Amniotic stem cell (primary cell): Measurements from ENCODE around the gene FARP2.
"Not testable (repeated sequence)": the region's sequence is repeated elsewhere in the genome, so short reads cannot be mapped to it uniquely, and the experiment has no call there.

ENCODE experiments used
- DNase-seq: peaks from one replicate; lab custom pipeline; 2025; lab: John Stamatoyannopoulos, UW

FARP2 gene, protein sequence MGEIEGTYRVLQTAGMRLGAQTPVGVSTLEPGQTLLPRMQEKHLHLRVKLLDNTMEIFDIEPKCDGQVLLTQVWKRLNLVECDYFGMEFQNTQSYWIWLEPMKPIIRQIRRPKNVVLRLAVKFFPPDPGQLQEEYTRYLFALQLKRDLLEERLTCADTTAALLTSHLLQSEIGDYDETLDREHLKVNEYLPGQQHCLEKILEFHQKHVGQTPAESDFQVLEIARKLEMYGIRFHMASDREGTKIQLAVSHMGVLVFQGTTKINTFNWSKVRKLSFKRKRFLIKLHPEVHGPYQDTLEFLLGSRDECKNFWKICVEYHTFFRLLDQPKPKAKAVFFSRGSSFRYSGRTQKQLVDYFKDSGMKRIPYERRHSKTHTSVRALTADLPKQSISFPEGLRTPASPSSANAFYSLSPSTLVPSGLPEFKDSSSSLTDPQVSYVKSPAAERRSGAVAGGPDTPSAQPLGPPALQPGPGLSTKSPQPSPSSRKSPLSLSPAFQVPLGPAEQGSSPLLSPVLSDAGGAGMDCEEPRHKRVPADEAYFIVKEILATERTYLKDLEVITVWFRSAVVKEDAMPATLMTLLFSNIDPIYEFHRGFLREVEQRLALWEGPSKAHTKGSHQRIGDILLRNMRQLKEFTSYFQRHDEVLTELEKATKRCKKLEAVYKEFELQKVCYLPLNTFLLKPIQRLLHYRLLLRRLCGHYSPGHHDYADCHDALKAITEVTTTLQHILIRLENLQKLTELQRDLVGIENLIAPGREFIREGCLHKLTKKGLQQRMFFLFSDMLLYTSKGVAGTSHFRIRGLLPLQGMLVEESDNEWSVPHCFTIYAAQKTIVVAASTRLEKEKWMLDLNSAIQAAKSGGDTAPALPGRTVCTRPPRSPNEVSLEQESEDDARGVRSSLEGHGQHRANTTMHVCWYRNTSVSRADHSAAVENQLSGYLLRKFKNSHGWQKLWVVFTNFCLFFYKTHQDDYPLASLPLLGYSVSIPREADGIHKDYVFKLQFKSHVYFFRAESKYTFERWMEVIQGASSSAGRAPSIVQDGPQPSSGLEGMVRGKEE

GRCh38 chr2:241355983-241356870 is at the start of gene FARP2:
FARP2 (plus strand) TSS chr2:241356285; CDS start chr2:241373108, 16,823 bp downstream.
- peak; percentile 94 for DNase-seq

DNA sequence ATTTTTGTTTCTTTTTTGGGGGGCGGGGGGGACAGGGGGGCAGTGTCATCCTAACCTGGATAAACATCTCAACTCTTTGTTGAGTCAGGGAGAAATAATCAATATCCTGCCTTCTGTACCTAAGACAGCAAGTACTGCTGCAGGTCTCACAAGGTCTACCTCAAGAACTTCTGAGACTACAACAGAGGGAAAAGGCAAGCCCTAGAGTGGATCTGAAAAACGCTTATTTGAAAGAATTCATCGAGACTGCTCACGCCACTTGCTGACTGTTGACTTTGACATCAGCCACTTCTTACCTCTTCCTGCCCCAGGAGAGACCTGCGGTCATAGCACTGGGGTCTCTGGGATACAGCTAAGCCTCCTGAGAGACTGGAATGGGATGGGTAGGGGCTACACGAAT is 49.0 kb upstream of the FARP2 start:
- no peak for DNase-seq

- DNase-seq, result no peak
Observed at GRCh38 chr2:241308267-241308666, 47.8 kb upstream of the FARP2 start.

DNA sequence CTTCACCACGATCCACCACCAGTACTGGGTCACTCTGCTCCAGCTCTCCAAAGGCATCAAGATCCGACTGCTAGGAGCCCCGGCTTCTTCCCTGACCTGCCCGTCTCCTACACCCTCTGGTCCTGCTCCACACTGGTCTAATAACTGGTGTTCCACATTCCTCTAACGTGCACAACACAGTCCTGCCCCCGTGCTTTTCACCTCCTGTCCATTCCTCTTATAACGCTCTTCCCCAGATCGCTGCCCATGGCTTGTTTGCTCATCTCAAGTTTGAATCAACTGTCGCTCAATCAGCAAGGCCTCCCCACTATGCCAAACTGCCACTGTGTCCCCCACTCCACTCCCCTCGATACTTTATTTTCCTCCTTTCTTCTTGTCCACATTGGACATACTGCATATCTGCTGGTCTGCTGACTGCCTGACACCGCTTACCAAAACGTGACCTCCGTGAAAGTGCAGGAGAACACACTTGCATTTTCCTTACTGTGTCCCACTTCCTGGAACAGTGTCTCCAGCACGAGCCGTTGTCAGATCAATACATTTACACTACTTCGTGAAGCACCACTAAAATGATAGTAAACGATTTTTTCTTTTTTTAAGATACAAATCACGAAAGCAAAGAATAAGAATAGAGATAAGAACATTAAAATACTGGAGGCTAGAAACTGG is 47.1 kb upstream of the FARP2 start:
- DNase-seq, result no peak

GRCh38 chr2:241309684-241310117 is 46.4 kb upstream of the FARP2 start:
- no peak for DNase-seq

DNA sequence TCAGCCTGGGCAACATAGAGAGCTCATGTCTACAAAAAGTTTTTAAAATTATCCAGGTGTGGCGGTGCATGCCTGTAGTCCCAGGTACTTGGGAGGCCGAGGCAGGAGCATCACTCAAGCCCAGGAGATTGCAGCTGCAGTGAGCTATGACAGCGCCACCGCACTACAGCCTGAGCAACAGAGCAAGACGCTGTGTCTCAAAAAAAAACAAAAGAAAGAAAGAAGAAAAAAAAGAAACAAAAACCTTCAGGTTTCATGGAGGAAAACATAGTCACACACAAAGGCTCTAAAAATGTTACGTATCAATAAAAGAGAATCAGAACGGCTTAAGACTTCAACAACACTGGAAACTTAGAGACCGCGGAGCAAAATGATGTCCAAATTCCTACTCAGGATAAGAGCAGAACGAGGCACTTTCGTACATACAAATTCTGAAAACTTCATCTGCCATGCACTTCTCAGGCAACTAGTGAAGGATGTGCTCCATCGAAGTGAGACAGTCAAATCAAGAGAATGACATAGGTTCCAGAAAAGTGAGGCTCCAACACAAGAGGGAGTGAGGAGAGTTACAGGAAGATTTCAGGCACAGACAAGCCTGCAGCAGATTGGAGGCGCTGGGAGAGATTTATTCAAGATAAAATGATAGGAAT is 45.0 kb upstream of the FARP2 start:
- DNase-seq, result no peak

DNA sequence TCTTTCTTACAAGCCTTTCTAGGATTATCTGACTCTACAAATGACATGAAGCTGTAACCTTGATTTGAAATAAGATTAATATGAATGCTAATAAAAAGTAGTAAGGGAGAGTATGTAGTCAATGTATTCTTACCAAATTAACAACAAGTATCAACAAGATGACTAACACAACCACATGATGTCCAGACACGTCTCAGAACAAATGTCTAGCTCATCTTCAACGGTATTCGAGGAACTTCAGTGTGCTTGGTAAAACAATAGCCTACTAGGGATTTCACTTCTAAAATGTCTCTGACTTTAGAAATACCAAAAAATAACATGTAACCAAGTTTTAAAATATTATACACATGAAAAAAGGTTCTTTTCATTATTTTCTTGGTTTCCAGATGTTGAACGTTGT is 44.0 kb upstream of the FARP2 start:
- DNase-seq, result no peak

DNA sequence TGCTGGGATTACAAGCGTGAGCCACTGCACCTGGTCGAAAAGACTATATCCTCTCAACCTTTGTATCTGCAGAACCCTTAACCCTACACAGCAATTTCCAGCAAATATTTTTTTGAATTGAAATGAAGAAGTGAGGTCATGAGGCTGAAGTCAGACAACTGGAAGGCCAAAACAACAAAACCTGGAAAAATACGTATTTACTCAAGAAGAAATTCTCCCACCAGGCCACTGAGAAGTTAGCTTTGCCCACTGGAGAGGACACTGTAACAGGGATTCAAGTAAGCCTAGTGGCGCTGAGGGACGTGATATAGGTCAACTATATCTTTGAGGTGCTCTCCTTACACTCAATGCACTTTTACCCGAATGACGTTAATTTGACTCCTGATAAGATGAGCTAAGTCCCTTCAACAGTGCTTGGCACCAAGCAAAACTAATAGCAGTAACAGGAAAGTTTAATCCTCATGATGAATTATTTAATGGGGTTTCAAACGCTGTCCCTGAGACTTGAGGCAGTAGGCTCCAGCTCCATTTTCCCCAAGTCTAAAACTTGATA is 42.5 kb upstream of the FARP2 start:
- DNase-seq, result no peak

DNA sequence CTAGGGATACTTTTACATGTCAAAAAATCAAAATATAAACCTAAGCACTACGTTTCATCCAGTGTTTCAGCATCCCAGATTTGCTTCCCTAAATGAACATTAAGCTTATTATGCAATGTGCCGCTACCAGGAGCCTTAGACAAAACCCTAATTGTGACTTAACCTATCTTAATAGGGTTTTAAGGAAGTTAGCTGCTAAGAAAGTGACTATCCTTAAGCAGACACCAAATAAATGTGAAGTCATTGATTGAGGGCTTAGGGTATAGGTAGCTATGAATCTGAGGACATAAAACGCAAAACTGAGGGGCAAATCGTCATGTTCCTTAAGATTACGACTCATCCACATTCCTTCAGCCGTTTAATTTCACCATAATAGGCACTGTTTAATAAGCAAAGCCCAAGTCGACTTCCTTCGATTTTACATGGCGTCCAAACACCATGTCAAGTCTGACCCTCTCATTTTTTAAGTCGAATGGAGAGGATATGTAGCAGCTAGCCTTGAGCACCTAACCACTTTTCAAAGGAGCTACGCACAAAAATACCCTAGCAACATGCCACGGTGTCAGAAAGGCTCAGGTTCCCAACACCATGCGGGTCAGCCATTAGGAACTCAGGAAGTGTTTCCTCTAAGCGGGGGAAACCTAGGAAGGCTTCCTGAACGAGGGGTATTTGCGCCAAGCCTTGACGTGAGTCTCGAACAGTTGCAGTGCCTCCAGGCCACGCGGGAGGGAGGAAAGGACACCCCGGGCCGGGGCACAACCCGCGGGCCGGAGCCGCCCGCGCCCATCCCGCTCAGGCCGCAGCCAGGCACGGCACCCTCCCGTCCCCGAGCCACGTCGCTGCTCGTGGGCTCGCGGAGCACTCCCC is 41.6 kb upstream of the FARP2 start:
- DNase-seq, result peak; percentile 26

DNA sequence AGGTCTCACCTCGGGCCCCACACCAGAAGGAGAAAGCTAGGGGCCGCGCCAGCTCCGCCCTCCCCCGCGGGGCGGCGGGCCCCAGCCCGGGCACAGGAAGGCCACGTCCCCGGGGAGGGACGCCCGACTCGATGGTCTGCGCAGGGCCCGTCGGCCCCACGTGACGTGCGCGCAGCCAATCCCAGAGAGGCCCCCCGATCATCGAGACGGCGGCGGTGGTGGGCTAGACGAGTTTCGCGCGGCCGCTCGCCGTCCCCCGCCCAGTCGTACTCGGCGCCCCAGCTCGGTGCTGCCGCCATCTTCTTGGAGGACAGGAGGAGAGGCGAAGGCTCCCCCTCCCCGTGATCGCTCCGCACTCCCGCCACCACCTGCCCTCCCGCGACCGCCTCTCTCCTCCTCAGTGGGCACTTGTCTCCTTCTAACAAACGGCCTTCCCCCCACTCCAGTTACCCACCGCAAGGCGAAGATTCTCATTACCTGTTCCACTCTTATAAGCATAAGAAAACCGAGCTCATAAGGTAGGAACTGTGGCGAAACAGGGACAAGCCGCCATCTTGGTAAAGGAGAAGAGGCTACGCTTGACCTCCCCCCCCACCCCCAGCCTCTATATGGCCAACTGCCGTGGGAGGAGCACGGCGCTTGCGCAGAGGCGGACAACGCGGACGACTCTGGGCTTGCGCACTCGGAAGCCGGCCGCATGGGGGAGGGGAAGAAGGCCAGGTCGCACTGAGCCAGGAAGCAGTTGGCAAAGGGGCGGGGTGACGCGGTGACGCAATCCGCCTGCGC is 40.8 kb upstream of the FARP2 start, which contains the start of gene HDLBP:
Gene HDLBP (minus strand): TSS at position 580 of the 786 bp plus-strand sequence. CDS start 48,803 bp downstream, outside the sequence.
- peak; percentile 96 for DNase-seq

- DNase-seq, result peak; percentile 6
Observed at GRCh38 chr2:241315879-241316631, 40.0 kb upstream of the FARP2 start, which contains the start of gene SEPTIN2. SEPTIN2 (plus strand) TSS chr2:241315925; CDS start chr2:241324233, 8,308 bp downstream.

DNA sequence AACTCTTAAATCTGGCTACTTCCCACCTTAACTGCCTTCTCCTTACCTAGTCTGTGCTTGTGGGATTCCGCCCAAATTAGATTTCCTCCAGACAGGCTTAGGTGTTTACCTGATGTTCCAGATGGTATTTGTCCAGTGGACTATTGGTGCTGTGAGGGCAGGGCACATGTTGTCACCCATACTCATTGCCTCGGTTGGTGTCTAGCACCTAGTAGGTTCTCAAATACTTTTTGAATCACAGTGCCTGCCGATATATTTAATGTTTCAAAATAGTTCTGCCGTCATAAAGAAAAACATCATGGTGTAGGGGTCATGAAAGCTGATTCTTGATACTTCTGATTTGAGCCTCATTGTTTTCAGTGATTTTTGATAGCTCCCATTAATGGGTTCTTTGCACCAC is 39.3 kb upstream of the FARP2 start:
- no peak for DNase-seq

GRCh38 chr2:241317391-241317790 is 38.7 kb upstream of the FARP2 start:
- DNase-seq, result no peak

DNA sequence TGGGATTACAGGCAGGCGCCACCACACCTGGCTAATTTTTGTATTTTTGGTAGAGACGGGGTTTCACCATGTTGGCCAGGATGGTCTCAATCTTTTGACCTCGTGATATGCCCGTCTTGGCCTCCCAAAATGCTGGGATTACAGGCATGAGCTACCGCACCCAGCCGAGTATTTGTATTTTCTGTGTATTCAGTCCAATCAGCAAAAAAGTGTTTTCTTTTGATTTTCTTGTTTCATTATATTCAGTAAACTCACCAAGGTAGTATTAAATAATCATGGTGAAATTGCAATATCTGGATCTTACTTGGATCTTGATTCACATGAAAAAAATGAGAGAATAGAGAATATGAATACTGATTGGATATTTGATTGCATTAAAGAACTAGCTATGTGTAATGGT is 37.3 kb upstream of the FARP2 start:
- not testable (repeated sequence) for DNase-seq

- no peak for DNase-seq
Observed at GRCh38 chr2:241320394-241320793, 35.7 kb upstream of the FARP2 start.

- no peak for DNase-seq
Observed at GRCh38 chr2:241321033-241321432, 35.1 kb upstream of the FARP2 start.

DNA sequence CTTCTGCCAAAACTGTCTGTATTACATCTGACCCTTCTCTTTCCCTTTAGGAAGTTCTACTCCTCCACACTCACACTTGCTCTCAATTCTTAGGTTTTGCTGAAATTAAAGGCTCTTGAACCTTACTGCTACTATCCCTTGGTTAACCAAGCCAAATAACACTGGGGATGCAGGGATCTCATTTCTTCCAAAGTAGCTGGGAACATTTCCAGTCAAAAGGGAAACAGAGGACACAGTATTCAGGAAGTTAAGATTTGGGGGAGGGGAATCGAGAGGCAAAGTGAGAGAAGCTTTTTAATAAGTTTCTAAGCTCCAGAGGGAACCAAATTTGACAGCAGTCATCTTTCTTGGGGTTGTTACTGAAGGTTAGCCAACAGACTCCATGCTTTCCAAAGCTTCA is 34.2 kb upstream of the FARP2 start:
- DNase-seq, result no peak
